IMR-90 (cell line): ENCODE data around the gene ACOXL. TPM values are rescaled to one million over a fixed set of nuclear protein-coding genes. Genes with fewer than 3 reads are reported as not detected.

ENCODE experiments used
- ATAC-seq: fragments of 200-7000 bp; cut with Tn5 transposase; 2 replicates; pipeline ENCODE4 v1.9.1; 2020; ENCODE audit warnings: low read depth, mild to moderate bottlenecking, moderate library complexity
- BruUV-seq: library from RNA; stranded (reverse); fragments of 400-500 nt; replicated peaks from 2 replicates; lab custom pipeline; 2021; lab: Mats Ljungman, UMichigan
- CTCF ChIA-PET: fragments of 300-600 bp; formaldehyde crosslinking; extraction: SDS; loops from one replicate; lab custom pipeline; 2021; ENCODE audit warnings: antibody characterized with exemption; lab: Yijun Ruan, JAX
- POLR2A ChIA-PET: fragments of 300-600 bp; sonication (Branson Sonifier 250); formaldehyde crosslinking; loops from one replicate; lab custom pipeline; 2022; ENCODE audit warnings: antibody characterized with exemption; ENCODE audit not compliant: unreplicated experiment; lab: Charles Lee
- DNase-seq: peaks from one replicate; pipeline ENCODE4 v3.0.0; 2013
- H2AFZ ChIP-seq: replicated peaks from 2 replicates; pipeline ENCODE3; 2013; ENCODE audit warnings: low read length, mild to moderate bottlenecking; ENCODE audit not compliant: poor library complexity
- H2AK5ac ChIP-seq: 2 replicates; pipeline ENCODE4 v1.6.1; 2013; ENCODE audit warnings: low read depth, low read length, inconsistent platforms
- H2AK9ac ChIP-seq: replicated peaks from 2 replicates; pipeline ENCODE3; 2013; ENCODE audit warnings: mild to moderate bottlenecking, low read depth, low read length, moderate library complexity; ENCODE audit not compliant: poor library complexity
- H2BK120ac ChIP-seq: 2 replicates; pipeline ENCODE4 v1.6.1; 2013; ENCODE audit warnings: low read depth, low read length, inconsistent platforms
- H2BK15ac ChIP-seq: 3 replicates; pipeline ENCODE4 v1.6.1; 2013; ENCODE audit warnings: low read depth, low read length, inconsistent platforms
- H2BK20ac ChIP-seq: 2 replicates; pipeline ENCODE4 v1.6.1; 2013; ENCODE audit warnings: low read depth, mild to moderate bottlenecking, inconsistent platforms, low read length, moderate library complexity
- H2BK5ac ChIP-seq: 2 replicates; pipeline ENCODE4 v1.6.1; 2013; ENCODE audit warnings: mild to moderate bottlenecking, low read depth, low read length, inconsistent platforms; ENCODE audit not compliant: poor library complexity, severe bottlenecking
- H3K14ac ChIP-seq: replicated peaks from 2 replicates; pipeline ENCODE4 v1.6.1; 2013; ENCODE audit warnings: low read depth, low read length, inconsistent platforms
- H3K18ac ChIP-seq: 2 replicates; pipeline ENCODE4 v1.6.1; 2013; ENCODE audit warnings: low read depth, low read length, control low read depth
- H3K23ac ChIP-seq: 2 replicates; pipeline ENCODE4 v1.6.1; 2013; ENCODE audit warnings: low read depth, low read length, inconsistent platforms
- H3K27ac ChIP-seq: 2 replicates; pipeline ENCODE4 v1.5.1; 2013; ENCODE audit warnings: mild to moderate bottlenecking, control low read depth, low read length; ENCODE audit not compliant: insufficient read depth
- H3K27me3 ChIP-seq: 2 replicates; pipeline ENCODE4 v1.6.1; 2013; ENCODE audit warnings: low read length; ENCODE audit not compliant: control insufficient read depth, insufficient read depth
- H3K36me3 ChIP-seq: 2 replicates; pipeline ENCODE4 v1.6.1; 2013; ENCODE audit warnings: low read length, mixed read lengths; ENCODE audit not compliant: control insufficient read depth, insufficient read depth
- H3K4ac ChIP-seq: 2 replicates; pipeline ENCODE4 v1.6.1; 2013; ENCODE audit warnings: low read depth, low read length, inconsistent platforms
- H3K4me1 ChIP-seq: 2 replicates; pipeline ENCODE4 v1.6.1; 2013; ENCODE audit warnings: low read length, mixed read lengths; ENCODE audit not compliant: control insufficient read depth, insufficient read depth
- H3K4me2 ChIP-seq: 2 replicates; pipeline ENCODE4 v1.6.1; 2013; ENCODE audit warnings: low read depth, mild to moderate bottlenecking, control low read depth, low read length, moderate library complexity
- H3K4me3 ChIP-seq: 2 replicates; pipeline ENCODE4 v1.5.1; 2013; ENCODE audit warnings: low read depth, mild to moderate bottlenecking, control low read depth, low read length, moderate library complexity; ENCODE audit not compliant: insufficient read depth
- H3K56ac ChIP-seq: 2 replicates; pipeline ENCODE4 v1.6.1; 2013; ENCODE audit warnings: low read length, inconsistent platforms; ENCODE audit not compliant: insufficient read depth; ENCODE audit errors: extremely low read depth
- H3K79me1 ChIP-seq, 2 experiments: 2 replicates each; pipeline ENCODE4 v1.6.1; 2013; ENCODE audit warnings: low read length in 2 of 2, inconsistent platforms in 1 of 2, low read depth in 1 of 2
- H3K9ac ChIP-seq: 2 replicates; pipeline ENCODE4 v1.6.1; 2013; ENCODE audit warnings: low read depth, low read length, control low read depth
- H3K9me1 ChIP-seq: 2 replicates; pipeline ENCODE4 v1.6.1; 2013; ENCODE audit warnings: low read length, inconsistent platforms; ENCODE audit not compliant: insufficient read depth
- H3K9me3 ChIP-seq: 2 replicates; pipeline ENCODE4 v1.6.1; 2013; ENCODE audit warnings: low read length; ENCODE audit not compliant: control insufficient read depth, insufficient read depth
- H4K20me1 ChIP-seq: 2 replicates; pipeline ENCODE4 v1.6.1; 2013; ENCODE audit warnings: low read length, inconsistent platforms; ENCODE audit not compliant: insufficient read depth
- H4K5ac ChIP-seq: 2 replicates; pipeline ENCODE4 v1.6.1; 2013; ENCODE audit warnings: mild to moderate bottlenecking, low read depth, low read length, control low read depth
- H4K8ac ChIP-seq, 2 experiments: 2 replicates each; pipeline ENCODE4 v1.6.1; 2013; ENCODE audit warnings: low read depth in 2 of 2, low read length in 2 of 2, control low read depth in 1 of 2, inconsistent platforms in 1 of 2
- H4K91ac ChIP-seq: 2 replicates; pipeline ENCODE4 v1.6.1; 2013; ENCODE audit warnings: low read depth, low read length, inconsistent platforms; ENCODE audit not compliant: insufficient read depth
- MAZ ChIP-seq: IDR thresholded peaks from 2 replicates; pipeline ENCODE4 v1.6.1; 2012; ENCODE audit warnings: low read depth, mild to moderate bottlenecking, low read length, improper control_type of control experiment, moderate library complexity, borderline replicate concordance
- SMC3 ChIP-seq: fragments of 150-350 bp; IDR thresholded peaks from 2 replicates; pipeline ENCODE4 v1.6.1; 2016; ENCODE audit warnings: low read depth, mild to moderate bottlenecking, antibody characterized with exemption, low read length, moderate library complexity
- WGBS, 2 experiments: methylation state at CpG; one replicate each; pipeline versions ENCODE4 v1.1.5 to v1.1.7; 2013; ENCODE audit warnings: missing lambda C conversion rate in 2 of 2; ENCODE audit not compliant: insufficient read length in 1 of 2; ENCODE audit errors: extremely low coverage in 2 of 2; 5-methylcytosine and 5-hydroxymethylcytosine counted together
- dilution Hi-C: fragments of 300-500 bp; cut with HindIII; formaldehyde crosslinking; loops from one replicate; pipeline ENCODE4 v1.14.3; 2018; ENCODE audit warnings: low sequenced_read_pairs; ENCODE audit not compliant: unreplicated experiment
- in situ Hi-C: fragments of 300-500 bp; cut with MboI; formaldehyde crosslinking; loops from 3 replicates; pipeline ENCODE4 v1.14.3; 2019; ENCODE audit warnings: low sequenced_read_pairs, inconsistent platforms, mixed read lengths
- intact Hi-C: fragments of 100-400 bp; cut with micrococcal nuclease; formaldehyde crosslinking; loops from 2 replicates; pipeline ENCODE4 v1.10.0; 2022
- polyA plus RNA-seq, 3 experiments: library from polyadenylated mRNA; depleted of rRNA; stranded (reverse); fragments of >200 nt; gene quantifications; 2 replicates each; pipeline ENCODE4 v1.2.3, GENCODE V29; 2012; ENCODE audit warnings: low replicate concordance in 1 of 3
- total RNA-seq: library from RNA; depleted of rRNA; stranded (reverse); fragments of >200 nt; gene quantifications from 2 replicates; pipeline ENCODE4 v1.2.3, GENCODE V29; 2012

ACOXL gene
- total and polyA plus RNA-seq, 2 of the 4 experiments (the other 2 are of a cell fraction): not detected

GRCh38 chr2:111091811-111092211 lies 359.4 kb downstream of the ACOXL start:
- Histone ChIP-seq H2AK5ac (no peak overlapping the region), H4K20me1 (no peaks in the 10 kb centered on the region), H3K14ac (no peak overlapping the region), H2BK5ac (no peak overlapping the region), H3K36me3 (no peaks in the 10 kb centered on the region), H3K79me1 (no peaks in the 10 kb centered on the region), H2BK120ac (no peak overlapping the region), H4K91ac (no peak overlapping the region), H3K27me3 (peaks cover 36% of the 10 kb centered on the region), H2AFZ (no peak overlapping the region), H4K5ac (no peak overlapping the region), H3K23ac (no peak overlapping the region), H3K27ac (no peak overlapping the region), H2BK15ac (no peak overlapping the region), H2AK9ac (no peak overlapping the region), H3K18ac (no peak overlapping the region), H3K4ac (no peak overlapping the region), H2BK20ac (no peak overlapping the region), H3K4me1 (no peaks in the 10 kb centered on the region), H3K9me3 (no peaks in the 10 kb centered on the region; the same call in 1 of the 2 replicates), H3K4me2 (no peak overlapping the region), H4K8ac (no peak overlapping the region), H3K56ac (no peak overlapping the region), H3K4me3 (no peak overlapping the region), H3K9ac (no peak overlapping the region), H3K9me1 (no peaks in the 10 kb centered on the region)
- TF ChIP-seq MAZ (no peak), SMC3 (no peak)
- DNase-seq: no peak
- dilution Hi-C loops (no loop called here), intact Hi-C loops (no loop called here), in situ Hi-C loops (no loop called here)
- no TSS peak for BruUV-seq
- ChIA-PET CTCF (interaction anchor here (0.6 kb wide), 2 partner anchors 277 to 1425 kb away, joined by 3 read pairs; no protein-coding TSS in a partner anchor), POLR2A (no interaction called here)
- 100% methylated on average over 1 of the region's 3 CpGs; no CpG with 5 or more reads in 1 of the 2 experiments for WGBS, 2 experiments
- no peak for ATAC-seq
